COR-L47 (cell line): ENCODE data around the gene TCEAL8.

ENCODE experiments used
- DNase-seq: peaks from one replicate; lab custom pipeline; 2025; lab: John Stamatoyannopoulos, UW

Gene TCEAL8

GRCh38 chrX:103214870-103215424, 40.0 kb downstream of the TCEAL8 start, which contains the start of gene BEX4:
Gene BEX4, plus strand, starts transcription at chrX:103215108. Its CDS starts 1,046 bp downstream, at chrX:103216154.
- peak; percentile 59 for DNase-seq

- DNase-seq = no peak
Measured at GRCh38 chrX:103212749-103213457, 42.1 kb downstream of the TCEAL8 start.

GRCh38 chrX:103211012-103211715, 43.8 kb downstream of the TCEAL8 start:
- DNase-seq = peak; percentile 18

- DNase-seq = no peak
Measured at GRCh38 chrX:103210056-103210455, 44.9 kb downstream of the TCEAL8 start.
